HK-2 (cell line): ENCODE measurements around the gene COL4A6.

Experiments
- DNase-seq: peaks from one replicate; pipeline ENCODE4 v3.0.0-alpha.2; 2018; ENCODE audit not compliant: unreplicated experiment

COL4A6 gene

DNA sequence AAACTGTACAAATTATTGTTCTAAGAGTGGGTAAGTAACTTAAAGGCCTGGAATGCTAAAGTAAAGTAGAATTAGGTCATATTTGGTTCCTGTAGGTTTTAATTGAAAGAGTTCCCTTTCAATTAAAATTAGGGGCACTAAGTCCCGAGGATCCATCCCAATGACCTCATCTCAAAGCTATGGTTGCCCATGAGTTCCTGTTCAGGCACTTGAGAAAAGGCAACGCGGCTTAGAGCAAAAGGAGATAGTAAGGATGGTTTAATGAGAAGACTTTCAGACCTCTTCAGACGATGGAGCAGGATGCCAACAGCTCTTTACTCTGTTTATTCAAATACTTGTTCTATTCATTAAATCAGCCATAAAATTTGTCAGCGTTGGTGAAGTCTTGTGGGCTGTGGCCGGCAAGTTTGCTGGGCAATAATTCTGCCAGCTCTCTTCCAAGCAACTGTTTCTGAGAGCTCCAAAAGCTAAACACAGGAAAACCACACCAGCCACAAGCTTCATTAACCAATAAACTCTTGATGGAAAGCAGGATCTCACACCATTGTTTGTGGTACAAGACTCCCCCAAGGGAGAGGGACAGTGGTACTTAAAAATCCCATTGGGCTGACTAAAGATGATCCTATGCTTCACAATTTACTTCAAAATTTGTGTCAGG is 167.4 kb downstream of the COL4A6 start:
- peak; percentile 14 for DNase-seq

DNA sequence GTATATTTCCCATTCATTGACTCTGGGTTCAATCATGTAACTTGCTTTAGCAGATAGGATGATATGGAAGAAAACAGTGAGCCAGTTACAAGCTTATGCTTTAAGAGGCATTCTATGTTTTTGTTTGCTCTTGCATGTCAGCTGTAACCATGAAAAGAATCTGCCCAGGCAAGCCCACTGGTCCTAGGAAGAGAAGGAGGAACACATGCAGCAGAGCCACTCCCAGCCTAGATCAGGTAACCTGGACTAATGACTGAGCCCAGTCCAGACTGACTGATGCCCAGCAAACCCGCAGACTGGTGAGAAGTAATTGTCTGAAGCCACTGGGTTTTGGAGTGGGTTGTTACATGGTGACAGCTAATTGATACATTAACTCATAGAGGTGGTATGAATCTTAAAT is 167.9 kb downstream of the COL4A6 start:
- DNase-seq = no peak

DNA sequence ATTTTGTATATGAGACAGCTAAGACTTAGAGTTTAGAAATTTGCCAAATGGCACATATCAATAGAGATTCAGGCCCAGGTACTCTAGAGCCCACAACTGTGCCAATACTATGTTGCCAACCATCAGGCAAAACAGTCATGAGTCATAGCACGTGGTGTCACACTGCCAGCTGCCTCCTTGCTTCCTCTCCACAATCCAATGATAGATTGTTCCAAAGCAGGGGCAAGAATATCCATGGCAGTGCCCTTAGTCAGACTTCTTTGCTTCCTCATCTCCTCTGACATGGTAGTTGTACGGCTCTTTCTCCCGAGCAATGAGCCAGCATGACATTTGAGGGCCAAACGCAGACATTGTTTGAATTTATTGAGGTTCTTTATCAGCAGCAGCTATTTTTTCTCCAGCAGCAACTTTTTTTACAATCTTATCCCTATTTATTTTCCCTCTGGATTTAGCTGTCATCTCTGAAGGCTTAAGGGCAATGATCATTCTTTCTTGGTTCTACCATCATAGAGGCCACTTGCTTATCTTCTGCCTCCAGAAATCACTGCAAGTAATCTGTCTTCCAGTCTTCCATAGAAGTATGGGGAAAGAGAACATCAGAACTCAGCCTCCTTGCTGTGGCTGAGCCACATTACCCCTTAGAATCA is 169.7 kb downstream of the COL4A6 start:
- no peak for DNase-seq

DNA sequence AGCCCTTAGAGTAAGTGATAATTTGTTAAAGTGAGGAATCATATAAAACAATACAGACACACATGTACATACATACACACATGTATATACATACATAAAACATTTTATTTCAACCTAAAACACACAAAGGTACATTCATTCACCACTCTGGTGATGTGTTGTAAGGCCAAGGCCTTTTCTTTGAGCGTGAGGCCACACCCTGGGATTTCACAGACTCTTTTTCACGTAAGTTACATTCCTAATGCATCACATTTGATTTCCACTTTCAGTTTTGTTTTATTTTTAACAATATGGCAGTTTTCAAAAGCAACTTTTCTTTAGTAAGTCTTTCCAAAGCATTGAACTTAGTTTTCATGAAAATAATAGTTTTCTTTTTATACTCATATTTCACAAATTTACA is 170.7 kb downstream of the COL4A6 start:
- DNase-seq = no peak

DNA sequence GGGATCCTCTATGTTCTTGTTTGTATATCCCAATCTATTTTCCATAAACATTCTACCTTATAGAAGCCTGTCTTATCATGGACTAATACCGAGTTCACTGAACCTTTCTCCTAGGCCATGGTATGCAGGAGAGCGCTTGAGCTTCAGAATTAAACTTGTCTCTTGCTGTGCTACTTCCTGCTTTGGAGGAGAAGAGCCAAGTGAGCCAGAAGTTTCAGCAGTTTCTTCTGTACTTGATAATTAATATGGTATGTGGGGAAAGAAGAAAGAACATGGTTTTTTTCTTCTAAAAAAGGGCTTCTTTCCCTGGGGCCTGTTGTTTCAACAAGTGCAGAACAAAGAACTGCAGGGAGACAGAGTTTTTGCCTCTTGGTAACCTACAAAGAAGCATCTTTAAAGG is 173.8 kb downstream of the COL4A6 start:
- no peak for DNase-seq

DNA sequence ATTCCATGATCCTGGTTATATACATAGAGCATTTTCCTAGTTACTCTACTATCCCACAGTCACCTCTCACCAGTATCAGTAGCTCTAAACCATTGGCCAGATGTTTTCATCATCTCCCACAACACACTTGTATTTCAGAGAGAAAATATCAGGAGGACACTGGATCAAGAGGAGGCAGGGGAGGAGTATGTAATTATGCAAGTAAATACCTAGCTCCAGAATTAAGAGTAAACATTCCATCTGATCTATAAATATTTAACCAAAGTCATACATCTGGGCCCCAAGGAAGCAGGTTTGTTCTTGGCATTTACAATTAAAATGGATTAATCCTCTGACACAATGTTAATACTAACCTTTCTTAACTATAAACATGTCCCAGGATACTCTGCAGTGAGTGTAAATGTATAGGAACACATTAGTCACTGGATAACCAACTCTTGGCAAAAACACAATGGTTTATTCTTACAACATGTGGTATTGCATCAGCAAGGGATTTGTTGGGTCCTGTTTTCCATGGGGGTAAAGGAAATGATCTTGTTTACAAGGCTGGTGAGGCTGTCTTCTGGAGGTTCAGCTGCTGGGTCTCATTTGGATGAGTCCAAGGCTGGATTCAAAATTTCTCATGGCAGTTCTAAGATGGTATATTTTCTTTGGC is 176.5 kb downstream of the COL4A6 start:
- no peak for DNase-seq

DNA sequence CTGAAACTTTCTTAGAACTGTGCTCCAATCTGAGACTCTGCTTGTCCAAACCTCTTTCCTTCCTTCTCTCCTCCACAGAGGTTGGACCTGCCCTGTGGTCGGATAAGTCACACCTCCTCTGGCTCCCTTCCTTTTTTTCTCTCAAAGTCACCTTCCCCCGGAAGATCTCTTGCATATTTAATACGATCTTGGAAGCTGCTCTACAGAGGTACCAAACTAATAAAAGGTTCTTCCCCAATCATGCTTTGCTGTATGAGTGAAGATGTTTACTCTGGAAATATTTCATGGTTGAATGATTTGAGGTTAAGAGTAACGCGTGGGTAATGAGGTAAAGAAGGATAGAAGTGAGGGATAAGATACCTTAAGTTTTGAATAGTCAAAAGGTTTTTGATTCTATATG is 180.7 kb downstream of the COL4A6 start:
- DNase-seq = no peak

DNA sequence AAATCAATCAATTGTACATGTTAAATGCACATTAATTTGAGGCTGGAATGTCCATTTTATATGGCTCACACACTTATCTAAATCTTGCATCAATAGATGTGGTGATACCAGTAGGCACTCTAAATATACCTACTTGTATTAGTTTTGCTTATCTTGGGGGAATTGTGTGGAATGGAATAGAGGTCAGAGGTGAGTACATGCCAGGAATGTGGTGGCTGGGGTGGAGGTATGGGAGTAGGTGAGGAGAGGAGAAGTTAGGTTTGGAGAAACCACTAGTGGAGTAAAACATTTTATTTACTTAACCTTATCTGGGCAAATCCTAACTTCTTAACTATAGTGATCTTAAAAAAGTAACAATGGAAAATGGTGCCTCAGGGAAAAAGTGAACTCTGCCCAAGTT is 183.6 kb downstream of the COL4A6 start:
- no peak for DNase-seq

DNA sequence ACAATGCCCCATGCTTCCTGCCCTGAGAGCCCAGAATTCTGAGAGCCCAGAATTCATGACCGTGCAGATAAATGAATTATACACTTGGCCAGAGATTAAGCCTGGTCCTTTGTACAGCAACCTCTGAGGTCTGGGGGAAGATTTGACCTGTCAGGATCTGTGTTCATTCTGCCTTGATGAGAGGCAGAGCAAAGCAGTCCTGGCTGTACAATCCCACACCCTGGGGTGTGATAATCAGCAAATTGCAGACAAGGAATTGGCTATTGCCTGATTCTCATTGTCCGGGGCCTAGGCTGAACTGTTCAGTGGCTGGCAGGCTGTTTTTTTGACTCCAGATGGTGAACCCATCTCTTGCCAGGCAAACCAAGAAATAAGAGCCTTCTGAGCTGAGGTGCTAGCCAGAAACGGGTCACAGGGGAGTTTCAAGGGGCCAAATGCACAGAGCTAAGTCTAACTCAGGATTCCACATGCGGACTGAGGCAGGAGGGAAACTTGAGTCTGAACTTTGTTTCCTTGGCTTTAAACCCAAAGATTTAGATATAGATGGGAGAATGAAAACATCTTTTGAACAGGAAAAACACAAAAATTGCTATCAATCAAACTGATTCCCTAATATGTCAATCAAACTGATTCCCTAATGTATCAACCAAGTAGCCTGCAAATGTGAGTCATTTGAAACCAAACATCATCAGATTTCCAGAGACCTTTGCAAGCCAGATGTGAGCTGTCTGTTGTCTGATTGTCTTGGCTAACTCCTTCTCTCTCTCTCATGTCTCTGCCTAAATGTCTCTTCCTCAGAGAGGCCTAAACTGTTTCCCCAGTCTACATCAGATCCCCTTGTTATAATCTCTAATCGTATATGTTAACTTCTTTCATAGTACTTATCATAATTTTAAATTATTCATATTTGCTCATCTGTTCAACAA is 187.3 kb downstream of the COL4A6 start:
- no peak for DNase-seq

DNA sequence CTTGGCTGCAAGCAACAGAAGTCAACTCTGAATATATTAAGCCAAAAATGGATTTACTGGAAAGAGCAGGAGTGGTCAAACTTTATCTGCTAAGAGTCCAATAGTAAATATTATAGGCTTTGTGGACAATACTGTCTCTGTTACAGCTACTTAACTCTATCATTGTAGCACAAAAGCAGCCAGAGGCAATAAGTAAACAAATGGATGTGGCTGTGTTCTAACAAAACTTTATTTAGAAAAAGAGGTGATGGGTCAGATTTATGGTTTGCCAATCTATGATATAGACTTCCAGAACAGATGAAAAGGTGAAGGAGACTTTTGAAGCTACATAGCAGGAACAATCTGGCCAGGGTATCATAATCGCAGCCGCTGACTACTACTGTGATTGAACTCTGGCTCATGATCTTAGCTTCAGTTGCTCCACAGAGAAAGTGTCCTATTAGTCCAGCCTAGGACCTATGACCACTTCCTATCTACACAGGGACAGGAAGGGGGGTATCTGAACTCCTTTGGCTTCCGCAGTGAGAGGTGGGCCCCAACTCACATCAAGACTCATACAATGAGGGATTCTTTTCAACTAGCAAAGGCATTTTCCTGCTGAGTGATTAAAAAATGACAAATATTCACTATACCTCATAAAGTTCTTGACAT is 191.8 kb downstream of the COL4A6 start:
- no peak for DNase-seq

DNA sequence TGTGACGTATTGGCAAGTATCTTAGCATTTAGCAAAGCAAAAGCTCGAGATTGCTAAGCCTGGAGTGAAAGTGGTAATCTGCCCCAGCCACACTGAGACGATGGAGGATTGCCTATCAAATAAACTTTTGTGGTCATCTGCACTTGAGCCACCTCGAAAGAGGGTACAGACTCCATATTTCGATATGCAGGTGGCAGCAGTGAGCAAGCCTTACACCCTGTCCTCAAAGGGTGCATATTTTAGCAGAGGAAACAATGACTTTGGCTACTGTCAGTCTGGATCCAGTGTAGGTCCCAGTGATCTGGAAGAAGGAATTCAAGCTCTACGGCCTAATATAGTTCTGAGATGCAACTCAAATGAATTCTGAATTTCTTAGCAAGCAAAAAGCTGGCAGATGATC is 192.8 kb downstream of the COL4A6 start:
- no peak for DNase-seq

DNA sequence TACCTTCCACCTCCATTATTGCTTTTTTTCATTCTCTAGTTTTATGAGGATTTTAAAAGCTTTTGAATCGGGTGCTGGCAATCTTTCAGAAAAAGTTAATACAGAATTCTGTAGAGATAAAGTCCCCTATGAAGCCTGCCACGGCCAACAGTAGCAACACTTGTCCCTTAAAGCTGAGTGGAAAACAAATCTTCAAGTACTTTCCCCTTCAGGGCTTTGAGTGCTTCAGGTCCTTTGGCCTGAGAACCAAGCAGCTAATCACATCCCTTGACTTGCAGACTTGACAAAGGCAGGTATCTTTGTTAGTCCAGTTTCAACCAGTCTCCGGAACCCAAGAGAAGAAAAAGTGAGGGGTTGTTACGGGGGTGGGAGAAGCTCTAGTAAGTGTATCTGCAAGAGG is 202.2 kb downstream of the COL4A6 start:
- no peak for DNase-seq

DNA sequence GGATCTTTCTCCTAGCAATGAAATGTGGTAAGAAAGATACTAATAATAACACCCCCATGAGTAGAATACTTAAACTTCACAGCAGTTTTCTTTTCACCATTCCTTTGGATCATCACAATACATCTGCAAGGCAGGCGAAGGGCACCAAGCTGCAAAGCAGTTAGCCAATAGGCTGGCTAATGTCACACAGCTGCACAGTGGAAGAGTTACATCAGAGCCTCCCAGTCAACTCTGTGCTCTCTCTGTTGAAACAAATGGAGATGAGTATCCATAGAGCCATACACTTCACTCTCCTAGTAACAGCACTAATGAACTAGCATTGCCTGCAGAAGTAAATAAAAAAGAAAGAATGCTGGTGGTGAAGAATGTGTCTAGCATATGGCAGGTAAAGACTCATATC is 207.6 kb downstream of the COL4A6 start:
- DNase-seq = no peak

DNA sequence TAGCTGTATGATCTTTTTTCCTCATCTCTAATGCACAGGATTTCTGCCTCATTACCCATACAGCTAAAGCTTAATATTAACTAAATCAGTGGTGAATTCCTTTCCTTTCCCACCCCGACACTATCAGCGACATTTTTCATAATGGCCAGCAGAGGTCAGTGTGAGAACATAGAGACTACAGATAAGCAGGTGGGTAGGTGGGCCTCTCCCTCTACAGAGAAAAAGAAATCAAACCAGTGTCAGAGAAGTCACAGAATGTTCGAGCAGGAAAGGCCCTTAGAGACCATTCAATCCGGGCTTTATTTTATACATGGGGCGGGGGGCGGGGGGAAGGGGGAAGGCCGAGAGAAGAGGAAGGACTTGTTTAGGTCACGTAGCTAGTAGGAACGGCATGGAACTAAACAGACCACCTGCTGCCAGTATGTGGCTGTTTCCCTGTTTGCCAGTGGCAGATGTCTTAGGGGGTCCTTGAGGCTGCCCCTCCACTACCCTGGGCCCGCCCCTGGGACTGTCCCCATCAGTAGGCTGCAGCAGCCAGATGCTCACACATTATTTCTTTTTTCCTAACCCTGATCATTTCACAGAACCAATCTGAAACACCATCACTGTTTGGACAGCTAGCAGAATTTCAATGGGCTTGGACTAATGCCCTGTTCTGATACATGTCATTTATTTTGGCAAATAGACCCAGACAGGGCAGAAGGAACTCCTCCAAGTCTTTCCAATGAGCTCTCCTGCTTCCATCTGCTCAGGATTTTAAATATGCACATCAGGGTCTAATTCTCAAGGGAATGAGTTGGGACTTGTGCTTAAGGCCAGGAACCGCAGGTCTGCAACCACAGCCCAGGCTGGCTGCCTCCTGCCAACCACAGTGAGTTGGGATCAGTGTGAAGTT is 213.2 kb downstream of the COL4A6 start:
- DNase-seq = peak; percentile 16

DNA sequence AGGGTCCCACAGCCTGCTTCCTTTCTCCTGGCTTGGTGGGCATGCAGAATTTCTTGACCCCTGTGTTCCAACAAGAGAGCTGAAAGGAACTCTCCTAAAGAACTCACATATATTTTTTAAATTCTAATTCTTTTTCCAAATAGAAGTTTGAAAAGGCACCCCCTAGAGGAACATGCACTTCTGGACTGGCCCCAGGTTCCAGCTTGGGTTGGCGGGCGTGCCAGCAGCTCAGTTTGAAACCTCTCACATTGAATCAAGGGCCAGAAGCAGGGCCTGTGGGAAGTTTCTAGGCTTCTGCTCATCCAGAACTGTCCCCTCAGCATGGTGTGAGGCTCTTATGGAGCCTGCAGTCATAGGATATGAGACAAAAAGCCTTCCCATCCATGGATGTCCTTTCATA is 214.0 kb downstream of the COL4A6 start:
- no peak for DNase-seq

DNA sequence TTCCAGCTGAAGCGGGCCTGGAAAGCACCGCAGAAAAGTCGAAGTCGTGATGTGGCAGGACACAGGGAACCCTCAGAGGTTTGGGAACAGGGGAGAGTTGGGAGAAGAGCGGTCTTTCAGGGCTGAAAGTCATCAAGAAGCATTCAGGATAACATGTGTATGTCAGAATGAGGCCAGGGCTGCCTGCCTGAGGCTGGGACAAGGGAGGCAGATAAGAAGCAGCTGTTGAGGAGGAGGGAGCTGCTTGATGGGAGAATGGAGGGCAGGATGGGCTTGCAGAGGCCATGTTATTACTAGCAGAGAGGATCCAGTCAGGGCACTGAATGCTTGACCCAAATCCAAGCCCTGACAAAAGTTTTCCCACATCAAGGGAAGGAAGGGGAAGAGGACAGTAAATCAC is 214.6 kb downstream of the COL4A6 start:
- no peak for DNase-seq

DNA sequence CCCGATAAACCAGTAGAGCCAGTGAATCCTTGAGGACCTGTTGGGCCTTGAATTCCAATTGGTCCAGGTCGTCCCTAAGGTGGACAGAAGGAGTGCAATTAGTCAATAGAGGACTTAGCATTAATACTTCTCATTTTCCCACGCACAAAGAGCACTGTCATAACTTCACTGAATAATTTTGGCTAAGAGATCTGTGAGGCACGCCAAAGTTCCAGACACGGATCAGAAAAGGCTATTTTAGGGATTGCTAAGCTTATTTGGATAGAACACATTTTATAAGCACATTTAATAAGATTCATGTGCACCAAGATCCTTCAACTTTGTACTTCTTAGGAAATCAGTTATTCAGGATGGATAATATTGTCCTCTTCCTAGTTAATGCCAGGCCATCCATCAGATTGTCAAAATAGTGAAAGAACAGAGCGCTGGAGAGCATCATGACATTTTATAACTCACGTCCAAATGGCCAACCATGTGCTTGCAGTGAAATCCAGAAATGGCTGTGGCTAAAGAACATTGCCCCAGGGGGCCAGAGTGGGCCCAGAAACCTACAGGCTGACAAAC is 216.8 kb downstream of the COL4A6 start:
- no peak for DNase-seq

DNA sequence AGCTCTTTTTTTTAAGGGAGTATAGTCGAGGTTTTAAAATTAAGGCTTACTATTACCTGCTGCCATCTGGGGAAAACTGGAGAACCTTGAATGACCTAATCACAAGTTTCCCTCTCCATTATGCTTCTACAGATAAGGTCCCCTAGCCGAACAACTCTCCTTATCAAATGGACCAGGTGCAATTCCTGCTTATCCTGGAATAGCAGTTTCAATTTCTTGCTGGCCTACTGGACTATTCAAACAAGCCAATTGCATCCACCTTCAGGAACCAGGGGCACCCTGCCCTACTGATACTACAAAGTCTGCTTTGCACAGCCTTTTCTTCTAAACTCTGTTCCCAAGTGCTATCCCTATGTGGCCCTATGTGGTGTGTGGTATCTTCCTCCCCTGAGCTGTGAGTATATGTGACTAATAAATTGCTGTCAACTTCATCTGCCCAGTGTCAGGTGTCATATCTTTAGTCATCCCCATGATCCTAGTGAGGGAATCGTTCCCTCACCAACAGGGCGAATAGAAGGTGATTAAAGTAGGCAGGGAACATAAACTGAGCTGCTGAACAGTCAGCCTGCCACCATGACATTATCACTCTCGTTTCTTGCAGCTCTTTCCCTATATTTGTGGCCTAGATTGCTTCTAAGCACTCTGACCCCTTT is 218.1 kb downstream of the COL4A6 start:
- no peak for DNase-seq

DNA sequence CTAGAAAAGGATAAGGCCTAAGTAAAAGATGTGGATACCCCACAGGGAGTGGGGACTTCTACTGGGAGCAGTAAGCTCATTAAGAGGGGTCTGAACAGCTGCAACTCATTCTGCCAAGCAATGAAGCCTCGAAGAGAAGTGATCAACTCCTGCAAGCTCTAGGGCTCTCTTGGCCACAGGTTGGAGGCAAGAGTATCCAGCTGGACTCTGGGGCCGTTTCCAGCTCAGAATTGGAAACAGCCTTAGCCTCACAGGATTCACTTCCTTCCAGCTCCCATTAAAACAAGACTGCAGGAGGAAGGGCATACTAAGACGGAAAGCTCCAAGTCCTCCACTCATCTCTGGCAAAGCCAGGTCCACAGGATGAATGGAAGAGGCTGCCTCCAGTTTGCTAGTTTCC is 220.3 kb downstream of the COL4A6 start:
- DNase-seq = no peak
